Measurements from ENCODE around the gene CCDC68.

CCDC68 gene

GRCh38 chr18:54926593-54927325 is 32.5 kb downstream of the CCDC68 start:
- no peak for TF ChIP-seq CTCF (IDR thresholded peaks at IDR 0.05; ENCODE audit: control insufficient read depth, extremely low read depth, insufficient read depth)
- DNase-seq (ENCODE audit: low read depth), result no peak
- H3K4me3 ChIP-seq (ENCODE audit: low read depth, low read length), result no peak overlapping the region

- H3K4me3 ChIP-seq (ENCODE audit: low read depth, low read length), result no peak overlapping the region
- no peak for TF ChIP-seq CTCF (IDR thresholded peaks at IDR 0.05; ENCODE audit: control insufficient read depth, extremely low read depth, insufficient read depth)
- no peak for DNase-seq (ENCODE audit: low read depth)
These were observed 34.3 kb downstream of the CCDC68 start for GRCh38 chr18:54924948-54925347.

- TF ChIP-seq CTCF (IDR thresholded peaks at IDR 0.05; ENCODE audit: control insufficient read depth, extremely low read depth, insufficient read depth), result no peak
- no peak for DNase-seq (ENCODE audit: low read depth)
- H3K4me3 ChIP-seq (ENCODE audit: low read depth, low read length), result no peak overlapping the region
These were observed 35.8 kb downstream of the CCDC68 start for GRCh38 chr18:54923339-54923956.

- no peak for DNase-seq (ENCODE audit: low read depth)
- no peak for TF ChIP-seq CTCF (IDR thresholded peaks at IDR 0.05; ENCODE audit: control insufficient read depth, extremely low read depth, insufficient read depth)
- H3K4me3 ChIP-seq (ENCODE audit: low read depth, low read length), result no peak overlapping the region
These were observed 39.8 kb downstream of the CCDC68 start for GRCh38 chr18:54919412-54919811.

GRCh38 chr18:54918060-54918459 is 41.2 kb downstream of the CCDC68 start:
- no peak for TF ChIP-seq CTCF (IDR thresholded peaks at IDR 0.05; ENCODE audit: control insufficient read depth, extremely low read depth, insufficient read depth)
- no peak for DNase-seq (ENCODE audit: low read depth)
- no peak overlapping the region for H3K4me3 ChIP-seq (ENCODE audit: low read depth, low read length)

GRCh38 chr18:54916507-54916906 is 42.8 kb downstream of the CCDC68 start:
- H3K4me3 ChIP-seq (ENCODE audit: low read depth, low read length), result no peak overlapping the region
- TF ChIP-seq CTCF (IDR thresholded peaks at IDR 0.05; ENCODE audit: control insufficient read depth, extremely low read depth, insufficient read depth), result 0 out of 2 replicates have a peak, but pooled peaks have one; percentile 9
- DNase-seq (ENCODE audit: low read depth), result no peak

Measured in LNCaP clone FGC (cell line).